Lower leg skin (tissue), 3 donors: ENCODE measurements around the gene TNFAIP1.

Experiments
- CTCF ChIP-seq, 3 donors: fragments of 450-650 bp; IDR thresholded peaks; one replicate each; pipeline ENCODE4 v1.5.1; 2016; ENCODE audit warnings: antibody characterized with exemption in 3 of 3, mild to moderate bottlenecking in 3 of 3, moderate library complexity in 2 of 3
- POLR2A ChIP-seq, 2 donors: fragments of 450-650 bp; IDR thresholded peaks; one replicate each; pipeline ENCODE4 v1.6.1; 2016 to 2017; ENCODE audit warnings: antibody characterized with exemption in 2 of 2, mild to moderate bottlenecking in 1 of 2, moderate library complexity in 1 of 2

GRCh38 chr17:28342313-28342712, 6.8 kb downstream of the TNFAIP1 start:
- no peak for TF ChIP-seq CTCF (IDR thresholded peaks at IDR 0.05)
- no peak for TF ChIP-seq POLR2A (IDR thresholded peaks at IDR 0.05)
